Daoy (cell line): Measurements from ENCODE around the gene LRRC74B. TPM values are rescaled to one million over a fixed set of nuclear protein-coding genes. Genes with fewer than 3 reads are reported as not detected.
"Not testable (repeated sequence)": the region's sequence is repeated elsewhere in the genome, so short reads cannot be mapped to it uniquely, and the experiment has no call there.

Experiments
- DNase-seq: peaks from one replicate; pipeline ENCODE4 v3.0.0-alpha.2; 2015; ENCODE audit warnings: low read depth
- total RNA-seq: library from RNA; depleted of rRNA; stranded (reverse); fragments of >200 nt; shearing (Covaris generic); gene quantifications from 2 replicates; pipeline ENCODE4 v1.2.3, GENCODE V29; 2014; rRNA removed

LRRC74B gene
- total RNA-seq: not detected in 2 replicates

- peak; percentile 95 for DNase-seq
Observed at GRCh38 chr22:21045585-21046294, at the start of gene LRRC74B. TSS of gene LRRC74B (plus strand) at chr22:21045946. CDS start at chr22:21045987, 41 bp downstream.

GRCh38 chr22:20996031-20996410 lies 49.7 kb upstream of the LRRC74B start:
- DNase-seq: no peak

- DNase-seq: no peak
Observed at GRCh38 chr22:20996598-20997535, 48.9 kb upstream of the LRRC74B start.

- no peak for DNase-seq
Observed at GRCh38 chr22:20997536-20998257, 48.0 kb upstream of the LRRC74B start.

- DNase-seq: no peak
Observed at GRCh38 chr22:20998411-20999336, 47.1 kb upstream of the LRRC74B start.

GRCh38 chr22:20999350-21000206 lies 46.2 kb upstream of the LRRC74B start:
- DNase-seq: no peak

- no peak for DNase-seq
Observed at GRCh38 chr22:21000207-21000986, 45.3 kb upstream of the LRRC74B start.

GRCh38 chr22:21000987-21001600 lies 44.7 kb upstream of the LRRC74B start:
- DNase-seq: no peak

GRCh38 chr22:21001601-21002325 lies 44.0 kb upstream of the LRRC74B start, which contains the start of gene THAP7:
TSS of gene THAP7 (minus strand) at chr22:21002118. CDS start at chr22:21001911, 207 bp downstream.
- DNase-seq: peak; percentile 97

- DNase-seq: no peak
Observed at GRCh38 chr22:21003782-21004181, 42.0 kb upstream of the LRRC74B start.

- DNase-seq: not testable (repeated sequence)
Observed at GRCh38 chr22:21009208-21009607, 36.5 kb upstream of the LRRC74B start.

GRCh38 chr22:21009638-21010425 lies 35.9 kb upstream of the LRRC74B start:
- peak; percentile 41 for DNase-seq

GRCh38 chr22:21010426-21011113 lies 35.2 kb upstream of the LRRC74B start:
- DNase-seq: no peak

- DNase-seq: no peak
Observed at GRCh38 chr22:21012446-21013407, 33.0 kb upstream of the LRRC74B start.

GRCh38 chr22:21013657-21014201 lies 32.0 kb upstream of the LRRC74B start:
- no peak for DNase-seq
